Hepatic stellate cell (primary cell): ENCODE measurements around the gene ANAPC13.

Experiments
- DNase-seq: peaks from one replicate; pipeline ENCODE4 v3.0.0; 2011; ENCODE audit warnings: low spot score

The ANAPC13 gene

GRCh38 chr3:134485718-134486576 is at the start of gene ANAPC13, which contains the start of gene CEP63:
ANAPC13 (minus strand) TSS chr3:134485985; CDS start chr3:134482904, 3,081 bp downstream.
CEP63 (plus strand) TSS chr3:134486057; CDS start chr3:134495321, 9,264 bp downstream.
- peak; percentile 93 for DNase-seq

- DNase-seq: no peak
Measured at GRCh38 chr3:134535186-134535970, 49.6 kb upstream of the ANAPC13 start.

GRCh38 chr3:134533493-134533892 is 47.7 kb upstream of the ANAPC13 start:
- no peak for DNase-seq

GRCh38 chr3:134527538-134528186 is 41.9 kb upstream of the ANAPC13 start:
- no peak for DNase-seq

GRCh38 chr3:134527037-134527436 is 41.3 kb upstream of the ANAPC13 start:
- no peak for DNase-seq

- DNase-seq: no peak
Measured at GRCh38 chr3:134526319-134526718, 40.5 kb upstream of the ANAPC13 start.

- no peak for DNase-seq
Measured at GRCh38 chr3:134525293-134525692, 39.5 kb upstream of the ANAPC13 start.

GRCh38 chr3:134522541-134522940 is 36.8 kb upstream of the ANAPC13 start:
- no peak for DNase-seq

GRCh38 chr3:134517791-134518190 is 32.0 kb upstream of the ANAPC13 start:
- DNase-seq: no peak

GRCh38 chr3:134516905-134517304 is 31.1 kb upstream of the ANAPC13 start:
- DNase-seq: peak; percentile 6

- no peak for DNase-seq
Measured at GRCh38 chr3:134511500-134511899, 25.7 kb upstream of the ANAPC13 start.

- no peak for DNase-seq
Measured at GRCh38 chr3:134505485-134505884, 19.7 kb upstream of the ANAPC13 start.

- no peak for DNase-seq
Measured at GRCh38 chr3:134504132-134504531, 18.3 kb upstream of the ANAPC13 start.

- no peak for DNase-seq
Measured at GRCh38 chr3:134503266-134503665, 17.5 kb upstream of the ANAPC13 start.

GRCh38 chr3:134496471-134497071 is 10.8 kb upstream of the ANAPC13 start:
- DNase-seq: no peak

GRCh38 chr3:134495980-134496379 is 10.2 kb upstream of the ANAPC13 start:
- DNase-seq: no peak

GRCh38 chr3:134494495-134494894 is 8.7 kb upstream of the ANAPC13 start:
- DNase-seq: no peak

GRCh38 chr3:134487406-134487805 is 1.6 kb upstream of the ANAPC13 start:
- DNase-seq: no peak

GRCh38 chr3:134486577-134487041 is 824 bp upstream of the ANAPC13 start:
- DNase-seq: no peak

GRCh38 chr3:134485075-134485717 is 589 bp downstream of the ANAPC13 start:
- no peak for DNase-seq

GRCh38 chr3:134483195-134483900 is 2.4 kb downstream of the ANAPC13 start:
- peak; percentile 75 for DNase-seq
